NB4 (cell line): ENCODE measurements around the gene SRSF2.
"Not testable (repeated sequence)": the region's sequence is repeated elsewhere in the genome, so short reads cannot be mapped to it uniquely, and the experiment has no call there.

Experiments used
- DNase-seq: peaks from one replicate; pipeline ENCODE4 v3.0.0; 2010; ENCODE audit warnings: low read depth
- H3K4me3 ChIP-seq: one replicate; pipeline ENCODE4 v1.5.1; 2011; ENCODE audit warnings: mild to moderate bottlenecking, low read depth, low read length, moderate library complexity
- CTCF ChIP-seq: IDR thresholded peaks from one replicate; pipeline ENCODE4 v1.5.1; 2012; ENCODE audit warnings: low read depth, low read length
- MAX ChIP-seq: IDR thresholded peaks from 2 replicates; pipeline ENCODE4 v1.6.1; 2011; ENCODE audit warnings: low read depth, low read length
- MYC ChIP-seq: IDR thresholded peaks from 2 replicates; pipeline ENCODE4 v1.6.1; 2011; ENCODE audit warnings: low read depth, low read length
- POLR2A ChIP-seq: IDR thresholded peaks from 2 replicates; pipeline ENCODE4 v1.6.1; 2011; ENCODE audit warnings: mild to moderate bottlenecking; ENCODE audit not compliant: insufficient read length; ENCODE audit errors: extremely low read depth

The SRSF2 gene

GRCh38 chr17:76742958-76743357, 5.8 kb upstream of the SRSF2 start:
- no peak for DNase-seq
- TF ChIP-seq POLR2A (no peak), MYC (no peak), CTCF (no peak), MAX (no peak)
- no peak overlapping the region for H3K4me3 ChIP-seq

- H3K4me3 ChIP-seq: no peak overlapping the region
- TF ChIP-seq MYC: no peak
- no peak for TF ChIP-seq MAX
- no peak for TF ChIP-seq POLR2A
- DNase-seq: no peak
These were observed 3.4 kb upstream of the SRSF2 start for GRCh38 chr17:76740329-76741118.

GRCh38 chr17:76739568-76740115, 2.5 kb upstream of the SRSF2 start:
- not testable (repeated sequence) for DNase-seq, H3K4me3 ChIP-seq

GRCh38 chr17:76738468-76738850, 1.3 kb upstream of the SRSF2 start:
- TF ChIP-seq CTCF (no peak), POLR2A (no peak), MAX (no peak), MYC (no peak)
- peak; percentile 13 for DNase-seq
- H3K4me3 ChIP-seq: peak overlapping the region; percentile 91

GRCh38 chr17:76737676-76738467, 741 bp upstream of the SRSF2 start, which contains the start of gene MFSD11:
Gene MFSD11, plus strand, starts transcription at chr17:76738119. Its CDS starts 234 bp downstream, at chr17:76738353.
- H3K4me3 ChIP-seq: peak within 1 kb of the TSS; percentile 100
- TF ChIP-seq MAX: peak; percentile 78
- no peak for TF ChIP-seq POLR2A
- peak; percentile 81 for TF ChIP-seq MYC
- peak; percentile 95 for DNase-seq

- TF ChIP-seq MAX (peak; percentile 86), CTCF (no peak), MYC (peak; percentile 50; the same call in 1 of the 2 replicates), POLR2A (peak; percentile 29)
- peak; percentile 65 for DNase-seq
- peak overlapping the region; percentile 100 for H3K4me3 ChIP-seq
These were observed 616 bp downstream of the SRSF2 start for GRCh38 chr17:76736349-76737081.
